SU-DHL-6 (cell line): Measurements from ENCODE around the gene GNG7.
"Not testable (repeated sequence)": the region's sequence is repeated elsewhere in the genome, so short reads cannot be mapped to it uniquely, and the experiment has no call there.

Experiments
- EZH2phosphoT487 ChIP-seq: fragments of 200-600 bp; sonication (generic), shearing (Covaris generic); conservative IDR thresholded peaks from 2 replicates; pipeline ENCODE4 v1.6.1; 2018; ENCODE audit warnings: mild to moderate bottlenecking, antibody characterized with exemption, low read length, moderate library complexity, mixed read lengths
- TF ChIP-seq, protein P1 (sequence below): fragments of 200-600 bp; sonication (generic); IDR thresholded peaks from one replicate; pipeline ENCODE4 v1.5.1; 2017; ENCODE audit warnings: antibody characterized with exemption, mild to moderate bottlenecking, low read length, moderate library complexity; ENCODE audit not compliant: insufficient read depth, poor library complexity, severe bottlenecking

DNA sequence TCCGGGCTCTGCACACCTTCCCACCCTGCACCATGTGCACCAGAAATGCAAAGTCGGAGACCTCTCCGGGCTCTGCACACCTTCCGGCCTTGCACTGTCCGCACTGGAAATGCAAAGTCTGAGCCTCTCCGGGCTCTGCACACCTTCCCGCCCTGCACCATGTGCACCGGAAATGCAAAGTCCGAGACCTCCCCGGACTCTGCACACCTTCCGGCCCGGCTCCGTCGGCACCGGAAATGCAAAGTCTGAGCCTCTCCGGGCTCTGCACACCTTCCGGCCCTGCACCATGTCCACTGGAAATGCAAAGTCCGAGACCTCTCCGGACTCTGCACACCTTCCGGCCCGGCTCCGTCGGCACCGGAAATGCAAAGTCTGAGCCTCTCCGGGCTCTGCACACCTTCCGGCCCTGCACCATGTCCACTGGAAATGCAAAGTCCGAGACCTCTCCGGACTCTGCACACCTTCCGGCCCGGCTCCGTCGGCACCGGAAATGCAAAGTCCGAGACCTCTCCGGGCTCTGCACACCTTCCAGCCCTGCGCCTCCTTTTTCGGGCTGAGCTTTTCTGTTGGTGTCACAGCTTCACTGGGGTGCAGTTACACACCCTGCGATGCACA, 59.3 kb downstream of the GNG7 start:
- not testable (repeated sequence) for TF ChIP-seq EZH2phosphoT487
- TF ChIP-seq, protein P1, sequence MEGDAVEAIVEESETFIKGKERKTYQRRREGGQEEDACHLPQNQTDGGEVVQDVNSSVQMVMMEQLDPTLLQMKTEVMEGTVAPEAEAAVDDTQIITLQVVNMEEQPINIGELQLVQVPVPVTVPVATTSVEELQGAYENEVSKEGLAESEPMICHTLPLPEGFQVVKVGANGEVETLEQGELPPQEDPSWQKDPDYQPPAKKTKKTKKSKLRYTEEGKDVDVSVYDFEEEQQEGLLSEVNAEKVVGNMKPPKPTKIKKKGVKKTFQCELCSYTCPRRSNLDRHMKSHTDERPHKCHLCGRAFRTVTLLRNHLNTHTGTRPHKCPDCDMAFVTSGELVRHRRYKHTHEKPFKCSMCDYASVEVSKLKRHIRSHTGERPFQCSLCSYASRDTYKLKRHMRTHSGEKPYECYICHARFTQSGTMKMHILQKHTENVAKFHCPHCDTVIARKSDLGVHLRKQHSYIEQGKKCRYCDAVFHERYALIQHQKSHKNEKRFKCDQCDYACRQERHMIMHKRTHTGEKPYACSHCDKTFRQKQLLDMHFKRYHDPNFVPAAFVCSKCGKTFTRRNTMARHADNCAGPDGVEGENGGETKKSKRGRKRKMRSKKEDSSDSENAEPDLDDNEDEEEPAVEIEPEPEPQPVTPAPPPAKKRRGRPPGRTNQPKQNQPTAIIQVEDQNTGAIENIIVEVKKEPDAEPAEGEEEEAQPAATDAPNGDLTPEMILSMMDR = not testable (repeated sequence)
